ENCODE measurements around the gene FOXRED1. TPM values are rescaled to one million over a fixed set of nuclear protein-coding genes. Genes with fewer than 3 reads are reported as not detected.

FOXRED1 gene
- total RNA-seq, 6 donors from 2014 or later: 10.9 to 20.7 (median 17.8) TPM

GRCh38 chr11:126303623-126304456 lies 34.9 kb downstream of the FOXRED1 start, which contains the start of gene DCPS:
Gene DCPS (plus strand): TSS chr11:126304060. CDS start chr11:126304081, 21 bp downstream.
- WGBS, 2 donors: 2 to 3% methylated on average over 49 to 52 of the region's 61 CpGs
- TF ChIP-seq POLR2A (IDR thresholded peaks at IDR 0.05) (peak in 3 of 4 donors; percentile 54 to 88 (median 85)), CTCF (IDR thresholded peaks at IDR 0.05) (peak in 2 of 6 experiments; percentile 13 to 22), POLR2AphosphoS5 (IDR thresholded peaks at IDR 0.05) (peak; percentile 75 to 82), EP300 (IDR thresholded peaks at IDR 0.05) (no peak)
- peak; percentile 99 to 100 for ATAC-seq (ENCODE audit: low FRiP score in 2 of 2)
- Histone ChIP-seq H3K4me1 (peaks cover 11 to 18% (median 14%) of the 10 kb centered on the region in 4 donors), H3K27me3 (no peaks in the 10 kb centered on the region), H3K36me3 (peaks cover 0 to 22% (median 2%) of the 10 kb centered on the region in 4 donors), H3K27ac (peak within 1 kb of the TSS; percentile 81 to 96 (median 88)), H3K4me3 (peak within 1 kb of the TSS; percentile 46 to 83 (median 71)), H3K9me3 (no peaks in the 10 kb centered on the region)
- DNase-seq: peak; percentile 94 to 99

- DNase-seq: no peak
- Histone ChIP-seq H3K27ac (peak overlapping the region; percentile 81 to 96 (median 88)), H3K36me3 (peaks cover 0 to 20% (median 2%) of the 10 kb centered on the region in 4 donors), H3K4me1 (peaks cover 11 to 18% (median 14%) of the 10 kb centered on the region in 4 donors), H3K4me3 (peak overlapping the region; percentile 46 to 83 (median 71)), H3K27me3 (no peaks in the 10 kb centered on the region), H3K9me3 (no peaks in the 10 kb centered on the region)
- TF ChIP-seq POLR2AphosphoS5 (IDR thresholded peaks at IDR 0.05): no peak
- TF ChIP-seq EP300 (IDR thresholded peaks at IDR 0.05): no peak
- no peak for TF ChIP-seq POLR2A (IDR thresholded peaks at IDR 0.05)
- TF ChIP-seq CTCF (IDR thresholded peaks at IDR 0.05): no peak
- WGBS, 2 donors: 48 to 58% methylated on average over 12 of the region's 12 CpGs
- no peak for ATAC-seq (ENCODE audit: low FRiP score in 2 of 2)
Measured at GRCh38 chr11:126304457-126305075, 35.6 kb downstream of the FOXRED1 start.

GRCh38 chr11:126305699-126306098 lies 36.7 kb downstream of the FOXRED1 start:
- TF ChIP-seq EP300 (IDR thresholded peaks at IDR 0.05) (no peak), CTCF (IDR thresholded peaks at IDR 0.05) (no peak), POLR2AphosphoS5 (IDR thresholded peaks at IDR 0.05) (no peak), POLR2A (IDR thresholded peaks at IDR 0.05) (no peak)
- DNase-seq (no peak), ATAC-seq (ENCODE audit: low FRiP score in 2 of 2) (no peak)
- Histone ChIP-seq H3K27ac (no peak overlapping the region), H3K4me3 (no peak overlapping the region), H3K9me3 (no peaks in the 10 kb centered on the region), H3K27me3 (no peaks in the 10 kb centered on the region), H3K36me3 (peaks cover 0 to 20% (median 1%) of the 10 kb centered on the region in 4 donors), H3K4me1 (peaks cover 13 to 26% (median 20%) of the 10 kb centered on the region in 4 donors)
- WGBS, 2 donors: 91 to 92% methylated on average over 4 of the region's 4 CpGs

GRCh38 chr11:126307706-126308105 lies 38.8 kb downstream of the FOXRED1 start:
- no peak overlapping the region for H3K27ac ChIP-seq
- peaks cover 17 to 30% (median 25%) of the 10 kb centered on the region in 4 donors for H3K4me1 ChIP-seq
- H3K9me3 ChIP-seq: no peaks in the 10 kb centered on the region
- no peak for ATAC-seq (ENCODE audit: low FRiP score in 2 of 2)
- 24 to 37% methylated on average over 5 of the region's 5 CpGs for WGBS, 2 donors
- H3K36me3 ChIP-seq: peaks cover 0 to 23% (median 0%) of the 10 kb centered on the region in 4 donors
- no peak for DNase-seq
- no peaks in the 10 kb centered on the region for H3K27me3 ChIP-seq
- no peak for TF ChIP-seq POLR2AphosphoS5 (IDR thresholded peaks at IDR 0.05)
- TF ChIP-seq EP300 (IDR thresholded peaks at IDR 0.05): no peak
- no peak for TF ChIP-seq CTCF (IDR thresholded peaks at IDR 0.05)
- H3K4me3 ChIP-seq: no peak overlapping the region

Measured in upper lobe of left lung (tissue), 6 donors.